HUES48 (cell line): ENCODE measurements around the gene PPP1CC.
"Not testable (repeated sequence)": the region's sequence is repeated elsewhere in the genome, so short reads cannot be mapped to it uniquely, and the experiment has no call there.

Experiments used
- H3K27ac ChIP-seq: one replicate; pipeline ENCODE4 v1.7.0; 2013; ENCODE audit warnings: low read depth, low read length, inconsistent platforms
- H3K27me3 ChIP-seq: 2 replicates; pipeline ENCODE4 v1.6.1; 2013; ENCODE audit warnings: mild to moderate bottlenecking, low read length; ENCODE audit not compliant: control insufficient read depth, insufficient read depth
- H3K36me3 ChIP-seq: 2 replicates; pipeline ENCODE4 v1.6.1; 2013; ENCODE audit warnings: low read length; ENCODE audit not compliant: control insufficient read depth, insufficient read depth
- H3K4me1 ChIP-seq: 2 replicates; pipeline ENCODE4 v1.6.1; 2013; ENCODE audit warnings: mild to moderate bottlenecking, low read length; ENCODE audit not compliant: control insufficient read depth, insufficient read depth
- H3K4me3 ChIP-seq: 2 replicates; pipeline ENCODE4 v1.5.1; 2013; ENCODE audit warnings: mild to moderate bottlenecking, low read depth, low read length
- H3K9ac ChIP-seq: 2 replicates; pipeline ENCODE4 v1.6.1; 2013; ENCODE audit warnings: mild to moderate bottlenecking, low read depth, low read length, moderate library complexity
- H3K9me3 ChIP-seq: 2 replicates; pipeline ENCODE4 v1.6.1; 2013; ENCODE audit warnings: low read length; ENCODE audit not compliant: control insufficient read depth, insufficient read depth

Gene PPP1CC

GRCh38 chr12:110725267-110725666, 17.4 kb downstream of the PPP1CC start:
- Histone ChIP-seq H3K9me3 (no peaks in the 10 kb centered on the region), H3K4me3 (no peak overlapping the region), H3K36me3 (peaks cover 94% of the 10 kb centered on the region), H3K27me3 (no peaks in the 10 kb centered on the region; the same call in 1 of the 2 replicates), H3K4me1 (peaks cover 23% of the 10 kb centered on the region), H3K9ac (no peak overlapping the region), H3K27ac (no peak overlapping the region)

- H3K27me3 ChIP-seq, H3K4me3 ChIP-seq, H3K9me3 ChIP-seq, H3K9ac ChIP-seq, H3K27ac ChIP-seq: not testable (repeated sequence)
- Histone ChIP-seq H3K4me1 (peaks cover 18% of the 10 kb centered on the region), H3K36me3 (peaks cover 97% of the 10 kb centered on the region)
Observed at GRCh38 chr12:110722892-110723291, 19.8 kb downstream of the PPP1CC start.

- peaks cover 93% of the 10 kb centered on the region for H3K36me3 ChIP-seq
- no peak overlapping the region for H3K9ac ChIP-seq
- H3K4me3 ChIP-seq: no peak overlapping the region
- no peaks in the 10 kb centered on the region for H3K9me3 ChIP-seq
- H3K27me3 ChIP-seq: no peaks in the 10 kb centered on the region; the same call in 1 of the 2 replicates
- peaks cover 7% of the 10 kb centered on the region for H3K4me1 ChIP-seq
- no peak overlapping the region for H3K27ac ChIP-seq
Observed at GRCh38 chr12:110721570-110721969, 21.1 kb downstream of the PPP1CC start.

GRCh38 chr12:110720516-110720915, 22.2 kb downstream of the PPP1CC start:
- Histone ChIP-seq H3K9ac (no peak overlapping the region), H3K4me1 (no peaks in the 10 kb centered on the region), H3K36me3 (peaks cover 85% of the 10 kb centered on the region), H3K4me3 (no peak overlapping the region), H3K27me3 (no peaks in the 10 kb centered on the region; the same call in 1 of the 2 replicates), H3K9me3 (no peaks in the 10 kb centered on the region), H3K27ac (no peak overlapping the region)

- H3K27me3 ChIP-seq: no peaks in the 10 kb centered on the region; the same call in 1 of the 2 replicates
- H3K4me3 ChIP-seq: no peak overlapping the region
- H3K4me1 ChIP-seq: no peaks in the 10 kb centered on the region
- peaks cover 63% of the 10 kb centered on the region for H3K36me3 ChIP-seq
- no peak overlapping the region for H3K9ac ChIP-seq
- no peak overlapping the region for H3K27ac ChIP-seq
- H3K9me3 ChIP-seq: no peaks in the 10 kb centered on the region
Observed at GRCh38 chr12:110718222-110718908, 24.3 kb downstream of the PPP1CC start.

GRCh38 chr12:110717037-110717436, 25.7 kb downstream of the PPP1CC start:
- H3K9me3 ChIP-seq: no peaks in the 10 kb centered on the region
- H3K36me3 ChIP-seq: peaks cover 50% of the 10 kb centered on the region
- no peak overlapping the region for H3K27ac ChIP-seq
- H3K4me3 ChIP-seq: no peak overlapping the region
- no peaks in the 10 kb centered on the region for H3K4me1 ChIP-seq
- no peak overlapping the region for H3K9ac ChIP-seq
- no peaks in the 10 kb centered on the region for H3K27me3 ChIP-seq

GRCh38 chr12:110708917-110709316, 33.8 kb downstream of the PPP1CC start:
- Histone ChIP-seq H3K36me3 (no peaks in the 10 kb centered on the region), H3K9me3 (no peaks in the 10 kb centered on the region), H3K27ac (no peak overlapping the region), H3K27me3 (no peaks in the 10 kb centered on the region), H3K4me1 (no peaks in the 10 kb centered on the region), H3K4me3 (no peak overlapping the region), H3K9ac (no peak overlapping the region)

GRCh38 chr12:110705309-110705708, 37.4 kb downstream of the PPP1CC start:
- H3K4me3 ChIP-seq: no peak overlapping the region
- no peaks in the 10 kb centered on the region for H3K9me3 ChIP-seq
- H3K9ac ChIP-seq: no peak overlapping the region
- H3K27me3 ChIP-seq: no peaks in the 10 kb centered on the region
- no peaks in the 10 kb centered on the region for H3K4me1 ChIP-seq
- H3K27ac ChIP-seq: no peak overlapping the region
- H3K36me3 ChIP-seq: no peaks in the 10 kb centered on the region

GRCh38 chr12:110704750-110705149, 37.9 kb downstream of the PPP1CC start:
- no peaks in the 10 kb centered on the region for H3K9me3 ChIP-seq
- H3K27ac ChIP-seq: no peak overlapping the region
- no peaks in the 10 kb centered on the region for H3K27me3 ChIP-seq
- no peak overlapping the region for H3K4me3 ChIP-seq
- no peaks in the 10 kb centered on the region for H3K4me1 ChIP-seq
- H3K9ac ChIP-seq: no peak overlapping the region
- no peaks in the 10 kb centered on the region for H3K36me3 ChIP-seq

- H3K4me1 ChIP-seq: no peaks in the 10 kb centered on the region
- H3K27ac ChIP-seq: no peak overlapping the region
- no peak overlapping the region for H3K4me3 ChIP-seq
- H3K9me3 ChIP-seq: no peaks in the 10 kb centered on the region
- H3K27me3 ChIP-seq: no peaks in the 10 kb centered on the region
- no peak overlapping the region for H3K9ac ChIP-seq
- H3K36me3 ChIP-seq: no peaks in the 10 kb centered on the region
Observed at GRCh38 chr12:110704231-110704630, 38.5 kb downstream of the PPP1CC start.

GRCh38 chr12:110702081-110702480, 40.6 kb downstream of the PPP1CC start:
- H3K4me3 ChIP-seq: no peak overlapping the region
- H3K27me3 ChIP-seq: no peaks in the 10 kb centered on the region
- H3K4me1 ChIP-seq: no peaks in the 10 kb centered on the region
- no peak overlapping the region for H3K9ac ChIP-seq
- H3K9me3 ChIP-seq: no peaks in the 10 kb centered on the region
- H3K36me3 ChIP-seq: no peaks in the 10 kb centered on the region
- no peak overlapping the region for H3K27ac ChIP-seq
